GM06990 (cell line): ENCODE results near the gene PAH.

Experiments
- DNase-seq: peaks from one replicate; pipeline ENCODE4 v3.0.0-alpha.2; 2011; ENCODE audit not compliant: insufficient read length; ENCODE audit errors: extremely low read depth
- H3K27me3 ChIP-seq: replicated peaks from 2 replicates; pipeline ENCODE4 v1.6.0; 2011; ENCODE audit warnings: low read length; ENCODE audit not compliant: control insufficient read depth, insufficient read depth
- H3K36me3 ChIP-seq: 2 replicates; pipeline ENCODE4 v1.5.1; 2011; ENCODE audit warnings: low read length; ENCODE audit not compliant: control insufficient read depth, insufficient read depth
- H3K4me3 ChIP-seq: replicated peaks from 2 replicates; pipeline ENCODE4 v1.5.1; 2011; ENCODE audit warnings: low read depth, mild to moderate bottlenecking, control low read depth, low read length
- CTCF ChIP-seq: IDR thresholded peaks from 2 replicates; pipeline ENCODE4 v1.5.1; 2011; ENCODE audit warnings: low read length, control low read depth, mild to moderate bottlenecking, inconsistent platforms; ENCODE audit not compliant: insufficient read depth, poor library complexity, severe bottlenecking

The PAH gene

GRCh38 chr12:102812344-102812743 lies 104.7 kb downstream of the PAH start:
- no peak for TF ChIP-seq CTCF
- no peaks in the 10 kb centered on the region for H3K36me3 ChIP-seq
- H3K27me3 ChIP-seq = no peaks in the 10 kb centered on the region
- H3K4me3 ChIP-seq = no peak overlapping the region
- DNase-seq = no peak

- H3K27me3 ChIP-seq = no peaks in the 10 kb centered on the region
- no peak overlapping the region for H3K4me3 ChIP-seq
- peak; percentile 65 for TF ChIP-seq CTCF
- no peak for DNase-seq
- H3K36me3 ChIP-seq = no peaks in the 10 kb centered on the region
Measured at GRCh38 chr12:102811110-102811737, 105.8 kb downstream of the PAH start.

GRCh38 chr12:102808412-102808811 lies 108.6 kb downstream of the PAH start:
- no peaks in the 10 kb centered on the region for H3K27me3 ChIP-seq
- no peaks in the 10 kb centered on the region for H3K36me3 ChIP-seq
- no peak overlapping the region for H3K4me3 ChIP-seq
- TF ChIP-seq CTCF = no peak
- no peak for DNase-seq

- TF ChIP-seq CTCF = no peak
- no peaks in the 10 kb centered on the region for H3K27me3 ChIP-seq
- no peak overlapping the region for H3K4me3 ChIP-seq
- no peak for DNase-seq
- no peaks in the 10 kb centered on the region for H3K36me3 ChIP-seq
Measured at GRCh38 chr12:102806592-102806991, 110.5 kb downstream of the PAH start.

GRCh38 chr12:102806110-102806509 lies 110.9 kb downstream of the PAH start:
- no peak overlapping the region for H3K4me3 ChIP-seq
- no peaks in the 10 kb centered on the region for H3K27me3 ChIP-seq
- DNase-seq = no peak
- TF ChIP-seq CTCF = no peak
- no peaks in the 10 kb centered on the region for H3K36me3 ChIP-seq

GRCh38 chr12:102800565-102800964 lies 116.5 kb downstream of the PAH start:
- no peak for DNase-seq
- Histone ChIP-seq H3K4me3 (no peak overlapping the region), H3K36me3 (no peaks in the 10 kb centered on the region), H3K27me3 (no peaks in the 10 kb centered on the region)
- TF ChIP-seq CTCF = no peak
